K562 (cell line): Measurements from ENCODE around the gene VWA3A. TPM values are rescaled to one million over a fixed set of nuclear protein-coding genes. Genes with fewer than 3 reads are reported as not detected.

Experiments used
- ARID1B ChIP-seq: fragments of 450-650 bp; IDR thresholded peaks from 2 replicates; pipeline ENCODE4 v1.6.1; 2016; ENCODE audit warnings: antibody characterized with exemption, mild to moderate bottlenecking, inconsistent platforms
- BCOR ChIP-seq: fragments of 450-650 bp; IDR thresholded peaks from 2 replicates; pipeline ENCODE4 v1.6.1; 2016
- CCNT2 ChIP-seq: IDR thresholded peaks from 2 replicates; pipeline ENCODE4 v1.6.1; 2011; ENCODE audit warnings: borderline replicate concordance, low read depth, mild to moderate bottlenecking, moderate library complexity, mixed read lengths, low read length; ENCODE audit not compliant: insufficient read length; ENCODE audit errors: extremely low read depth
- E2F3 ChIP-seq: fragments of 250-450 bp; sonication (Bioruptor Pico); IDR thresholded peaks from 2 replicates; pipeline ENCODE4 v1.4.0; 2020; ENCODE audit warnings: mild to moderate bottlenecking
- HMG20A ChIP-seq: fragments of 450-650 bp; formaldehyde crosslinking; conservative IDR thresholded peaks from 2 replicates; pipeline ENCODE4 v1.4.0; 2020; ENCODE audit warnings: mild to moderate bottlenecking, mixed read lengths
- MCM3 ChIP-seq: fragments of 450-650 bp; IDR thresholded peaks from 2 replicates; pipeline ENCODE4 v1.6.1; 2016
- MECOM ChIP-seq: fragments of 250-450 bp; sonication (Bioruptor Pico); IDR thresholded peaks from 2 replicates; pipeline ENCODE4 v1.8.0; 2022; ENCODE audit warnings: inconsistent platforms
- MIER1 ChIP-seq: fragments of 450-650 bp; IDR thresholded peaks from 2 replicates; pipeline ENCODE4 v1.6.1; 2016; ENCODE audit warnings: antibody characterized with exemption, mild to moderate bottlenecking, low read depth
- TBP ChIP-seq: optimal IDR thresholded peaks from 2 replicates; pipeline ENCODE3; 2011; ENCODE audit warnings: low read depth, low read length, improper control_type of control experiment
- ZC3H8 ChIP-seq: fragments of 450-650 bp; IDR thresholded peaks from 2 replicates; pipeline ENCODE4 v1.6.1; 2017
- ZNF780A ChIP-seq: fragments of 250-450 bp; sonication (Bioruptor Pico); IDR thresholded peaks from 2 replicates; pipeline ENCODE4 v1.5.0; 2021; ENCODE audit warnings: mild to moderate bottlenecking
- polyA plus RNA-seq, 8 experiments: library from polyadenylated mRNA; depleted of rRNA in 4 of 8; stranded (reverse) in 5 of 8; unstranded in 3 of 8; fragments of >200 nt; fragmentation: Nextera tagmentation in 2 of 8; fragmentation: Illumina TruSeq in 1 of 8; extraction: Ambion mirVana in 2 of 8; extraction: Trizol in 1 of 8; gene quantifications; 2 replicates each; pipeline versions ENCODE4 v1.2.1 to v1.2.3, GENCODE V29; 2011 to 2014; ENCODE audit warnings: inconsistent platforms in 1 of 8, missing spikeins in 1 of 8
- total RNA-seq, 7 experiments: library from RNA; depleted of rRNA in 6 of 7; stranded (reverse); fragments of >200 nt in 6 of 7; fragmentation: Illumina TruSeq in 2 of 7; extraction: Trizol in 2 of 7; gene quantifications; 2 replicates each; pipeline versions ENCODE4 v1.2.1 to v1.2.3, GENCODE V29; 2011 to 2021; ENCODE audit warnings: low replicate concordance in 1 of 7
- TF ChIP-seq, protein P1 (sequence below), 3 experiments: IDR thresholded peaks in 2 of 3; conservative IDR thresholded peaks in 1 of 3; 2 replicates each; pipeline ENCODE4 v1.5.1; 2011 to 2012; ENCODE audit warnings: low read length in 3 of 3, mild to moderate bottlenecking in 3 of 3, control low read depth in 2 of 3, improper control_type of control experiment in 1 of 3, inconsistent platforms in 1 of 3, low read depth in 1 of 3, mixed read lengths in 1 of 3, moderate library complexity in 1 of 3; ENCODE audit not compliant: insufficient read depth in 2 of 3
- TF ChIP-seq, protein P2 (sequence below): sonication (generic); formaldehyde crosslinking; IDR thresholded peaks from 2 replicates; pipeline ENCODE4 v1.9.0; 2022; ENCODE audit warnings: mild to moderate bottlenecking, missing genetic modification reagents
- TF ChIP-seq, protein P3 (sequence below): fragments of 450-650 bp; IDR thresholded peaks from 2 replicates; pipeline ENCODE4 v1.6.1; 2016; ENCODE audit warnings: borderline replicate concordance
- TF ChIP-seq, protein P4 (sequence below), 2 experiments: IDR thresholded peaks; 2 replicates each; pipeline ENCODE4 v1.6.1; 2012; ENCODE audit warnings: improper control_type of control experiment in 2 of 2, low read depth in 2 of 2, low read length in 2 of 2, borderline replicate concordance in 1 of 2
- TF ChIP-seq, protein P5 (sequence below): sonication (generic); IDR thresholded peaks from 2 replicates; pipeline ENCODE4 v1.6.1; 2016
- TF ChIP-seq, protein P6 (sequence below): IDR thresholded peaks from 2 replicates; pipeline ENCODE4 v1.6.1; 2011; ENCODE audit not compliant: insufficient read length; ENCODE audit errors: extremely low read depth

VWA3A gene
- total and polyA plus RNA-seq, 9 of the 15 experiments (the other 6 are each of a cell fraction or from before 2014, with no cell fraction given): not detected

DNA sequence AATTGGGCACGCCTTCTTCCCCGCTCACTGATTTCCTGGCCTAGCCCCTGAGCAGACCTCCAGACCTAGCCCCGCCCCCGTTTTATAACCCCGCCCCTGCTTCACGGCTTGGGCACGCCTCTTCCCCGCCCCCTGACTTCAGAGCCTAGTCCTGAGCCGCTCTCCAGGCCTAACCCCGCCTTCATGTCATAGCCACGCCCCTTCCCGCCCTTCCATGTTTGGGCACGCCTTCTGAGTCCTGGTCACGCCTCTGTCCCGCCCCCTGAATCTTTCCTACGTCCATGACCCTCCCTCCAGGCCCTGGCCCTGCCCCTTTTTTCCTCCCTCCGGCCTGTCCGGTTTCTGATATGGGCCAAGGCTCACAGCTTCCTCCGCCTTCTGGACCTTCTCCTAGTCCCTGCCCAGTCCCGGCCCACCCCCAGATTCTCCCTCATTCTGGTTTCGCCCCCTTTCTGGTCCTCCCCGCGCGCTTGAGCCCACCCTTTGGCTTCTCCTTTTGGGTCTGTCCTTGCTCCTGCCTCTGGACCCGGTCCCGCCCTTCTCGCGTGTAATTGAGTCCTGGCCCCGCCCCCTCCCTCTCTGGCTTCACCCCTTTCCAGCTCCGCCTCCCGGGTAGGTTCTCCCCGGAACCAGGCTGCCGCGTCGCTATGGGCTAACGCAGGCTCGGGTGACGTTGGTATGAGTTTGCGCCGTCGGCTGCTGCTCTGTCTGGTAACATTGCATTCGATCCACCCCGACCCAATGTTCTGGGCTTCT is 98.6 kb downstream of the VWA3A start (continued):
- TF ChIP-seq, protein P1, sequence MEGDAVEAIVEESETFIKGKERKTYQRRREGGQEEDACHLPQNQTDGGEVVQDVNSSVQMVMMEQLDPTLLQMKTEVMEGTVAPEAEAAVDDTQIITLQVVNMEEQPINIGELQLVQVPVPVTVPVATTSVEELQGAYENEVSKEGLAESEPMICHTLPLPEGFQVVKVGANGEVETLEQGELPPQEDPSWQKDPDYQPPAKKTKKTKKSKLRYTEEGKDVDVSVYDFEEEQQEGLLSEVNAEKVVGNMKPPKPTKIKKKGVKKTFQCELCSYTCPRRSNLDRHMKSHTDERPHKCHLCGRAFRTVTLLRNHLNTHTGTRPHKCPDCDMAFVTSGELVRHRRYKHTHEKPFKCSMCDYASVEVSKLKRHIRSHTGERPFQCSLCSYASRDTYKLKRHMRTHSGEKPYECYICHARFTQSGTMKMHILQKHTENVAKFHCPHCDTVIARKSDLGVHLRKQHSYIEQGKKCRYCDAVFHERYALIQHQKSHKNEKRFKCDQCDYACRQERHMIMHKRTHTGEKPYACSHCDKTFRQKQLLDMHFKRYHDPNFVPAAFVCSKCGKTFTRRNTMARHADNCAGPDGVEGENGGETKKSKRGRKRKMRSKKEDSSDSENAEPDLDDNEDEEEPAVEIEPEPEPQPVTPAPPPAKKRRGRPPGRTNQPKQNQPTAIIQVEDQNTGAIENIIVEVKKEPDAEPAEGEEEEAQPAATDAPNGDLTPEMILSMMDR (IDR thresholded peaks at IDR 0.05 in 2 of 3, conservative IDR thresholded peaks at IDR 0.05 in 1 of 3; ENCODE audit: insufficient read depth in 2 of 3, low read depth in 1 of 3, low read length in 3 of 3): 0 out of 6 replicates have a peak, but pooled peaks of 1 of the 3 experiments have one; percentile 2
- peak; percentile 31; the same call in 1 of the 2 replicates for TF ChIP-seq ARID1B
- TF ChIP-seq, protein P2, sequence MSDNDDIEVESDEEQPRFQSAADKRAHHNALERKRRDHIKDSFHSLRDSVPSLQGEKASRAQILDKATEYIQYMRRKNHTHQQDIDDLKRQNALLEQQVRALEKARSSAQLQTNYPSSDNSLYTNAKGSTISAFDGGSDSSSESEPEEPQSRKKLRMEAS: peak; percentile 50; the same call in 1 of the 2 replicates
- TF ChIP-seq ZNF780A (CRISPR knock-in tag): no peak
- TF ChIP-seq TBP: peak; percentile 85
- TF ChIP-seq MECOM (CRISPR knock-in tag): no peak
- TF ChIP-seq, protein P3, sequence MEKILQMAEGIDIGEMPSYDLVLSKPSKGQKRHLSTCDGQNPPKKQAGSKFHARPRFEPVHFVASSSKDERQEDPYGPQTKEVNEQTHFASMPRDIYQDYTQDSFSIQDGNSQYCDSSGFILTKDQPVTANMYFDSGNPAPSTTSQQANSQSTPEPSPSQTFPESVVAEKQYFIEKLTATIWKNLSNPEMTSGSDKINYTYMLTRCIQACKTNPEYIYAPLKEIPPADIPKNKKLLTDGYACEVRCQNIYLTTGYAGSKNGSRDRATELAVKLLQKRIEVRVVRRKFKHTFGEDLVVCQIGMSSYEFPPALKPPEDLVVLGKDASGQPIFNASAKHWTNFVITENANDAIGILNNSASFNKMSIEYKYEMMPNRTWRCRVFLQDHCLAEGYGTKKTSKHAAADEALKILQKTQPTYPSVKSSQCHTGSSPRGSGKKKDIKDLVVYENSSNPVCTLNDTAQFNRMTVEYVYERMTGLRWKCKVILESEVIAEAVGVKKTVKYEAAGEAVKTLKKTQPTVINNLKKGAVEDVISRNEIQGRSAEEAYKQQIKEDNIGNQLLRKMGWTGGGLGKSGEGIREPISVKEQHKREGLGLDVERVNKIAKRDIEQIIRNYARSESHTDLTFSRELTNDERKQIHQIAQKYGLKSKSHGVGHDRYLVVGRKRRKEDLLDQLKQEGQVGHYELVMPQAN: peak; percentile 66; the same call in 1 of the 2 replicates
- TF ChIP-seq MCM3: no peak
- TF ChIP-seq, protein P4, sequence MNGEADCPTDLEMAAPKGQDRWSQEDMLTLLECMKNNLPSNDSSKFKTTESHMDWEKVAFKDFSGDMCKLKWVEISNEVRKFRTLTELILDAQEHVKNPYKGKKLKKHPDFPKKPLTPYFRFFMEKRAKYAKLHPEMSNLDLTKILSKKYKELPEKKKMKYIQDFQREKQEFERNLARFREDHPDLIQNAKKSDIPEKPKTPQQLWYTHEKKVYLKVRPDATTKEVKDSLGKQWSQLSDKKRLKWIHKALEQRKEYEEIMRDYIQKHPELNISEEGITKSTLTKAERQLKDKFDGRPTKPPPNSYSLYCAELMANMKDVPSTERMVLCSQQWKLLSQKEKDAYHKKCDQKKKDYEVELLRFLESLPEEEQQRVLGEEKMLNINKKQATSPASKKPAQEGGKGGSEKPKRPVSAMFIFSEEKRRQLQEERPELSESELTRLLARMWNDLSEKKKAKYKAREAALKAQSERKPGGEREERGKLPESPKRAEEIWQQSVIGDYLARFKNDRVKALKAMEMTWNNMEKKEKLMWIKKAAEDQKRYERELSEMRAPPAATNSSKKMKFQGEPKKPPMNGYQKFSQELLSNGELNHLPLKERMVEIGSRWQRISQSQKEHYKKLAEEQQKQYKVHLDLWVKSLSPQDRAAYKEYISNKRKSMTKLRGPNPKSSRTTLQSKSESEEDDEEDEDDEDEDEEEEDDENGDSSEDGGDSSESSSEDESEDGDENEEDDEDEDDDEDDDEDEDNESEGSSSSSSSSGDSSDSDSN (IDR thresholded peaks at IDR 0.05; ENCODE audit: borderline replicate concordance in 1 of 2, low read depth in 2 of 2, low read length in 2 of 2): peak in 1 of 2 experiments; percentile 82; a peak in 2 of 4 replicates
- no peak for TF ChIP-seq MIER1
- TF ChIP-seq CCNT2: peak; percentile 41
- no peak for TF ChIP-seq HMG20A (CRISPR knock-in tag)
- TF ChIP-seq E2F3 (CRISPR knock-in tag): no peak
- no peak for TF ChIP-seq ZC3H8
- TF ChIP-seq, protein P5, sequence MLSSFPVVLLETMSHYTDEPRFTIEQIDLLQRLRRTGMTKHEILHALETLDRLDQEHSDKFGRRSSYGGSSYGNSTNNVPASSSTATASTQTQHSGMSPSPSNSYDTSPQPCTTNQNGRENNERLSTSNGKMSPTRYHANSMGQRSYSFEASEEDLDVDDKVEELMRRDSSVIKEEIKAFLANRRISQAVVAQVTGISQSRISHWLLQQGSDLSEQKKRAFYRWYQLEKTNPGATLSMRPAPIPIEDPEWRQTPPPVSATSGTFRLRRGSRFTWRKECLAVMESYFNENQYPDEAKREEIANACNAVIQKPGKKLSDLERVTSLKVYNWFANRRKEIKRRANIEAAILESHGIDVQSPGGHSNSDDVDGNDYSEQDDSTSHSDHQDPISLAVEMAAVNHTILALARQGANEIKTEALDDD: peak; percentile 45
- TF ChIP-seq BCOR: no peak
- TF ChIP-seq, protein P6, sequence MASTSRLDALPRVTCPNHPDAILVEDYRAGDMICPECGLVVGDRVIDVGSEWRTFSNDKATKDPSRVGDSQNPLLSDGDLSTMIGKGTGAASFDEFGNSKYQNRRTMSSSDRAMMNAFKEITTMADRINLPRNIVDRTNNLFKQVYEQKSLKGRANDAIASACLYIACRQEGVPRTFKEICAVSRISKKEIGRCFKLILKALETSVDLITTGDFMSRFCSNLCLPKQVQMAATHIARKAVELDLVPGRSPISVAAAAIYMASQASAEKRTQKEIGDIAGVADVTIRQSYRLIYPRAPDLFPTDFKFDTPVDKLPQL: no peak
